ENCODE data around the gene BTG2. TPM values are rescaled to one million over a fixed set of nuclear protein-coding genes. Genes with fewer than 3 reads are reported as not detected.
A peak's percentile ranks its signal among the peaks of the same experiment; 100 is the strongest.
"Not testable (repeated sequence)": the region's sequence is repeated elsewhere in the genome, so short reads cannot be mapped to it uniquely, and the experiment has no call there.

Gene BTG2
- total and polyA plus RNA-seq, 2 experiments from 2014 or later = 197 to 274 TPM

GRCh38 chr1:203265541-203265940 lies 39.8 kb upstream of the BTG2 start:
- Histone ChIP-seq H3K27ac (no peak overlapping the region), H3K9me3 (ENCODE audit: low read depth) (no peaks in the 10 kb centered on the region), H3K4me1 (ENCODE audit: insufficient read depth) (no peaks in the 10 kb centered on the region), H2AFZ (no peak overlapping the region), H3K27me3 (no peaks in the 10 kb centered on the region), H3K4me2 (no peak overlapping the region), H3K9me2 (replicated peaks; ENCODE audit: insufficient read depth) (no peaks in the 10 kb centered on the region), H3K79me2 (no peaks in the 10 kb centered on the region), H4K20me1 (ENCODE audit: insufficient read depth, poor library complexity, severe bottlenecking) (no peaks in the 10 kb centered on the region), H3K4me3 (no peak overlapping the region), H3K36me3 (replicated peaks; ENCODE audit: insufficient read depth, low read depth) (no peaks in the 10 kb centered on the region)
- no peak for DNase-seq (ENCODE audit: low spot score)
- WGBS (ENCODE audit: low lambda C conversion rate, missing lambda C conversion rate) = 89% methylated on average over 4 of the region's 4 CpGs
- TF ChIP-seq EZH2 (IDR thresholded peaks at IDR 0.05; ENCODE audit: borderline replicate concordance) = no peak
- TF ChIP-seq CTCF (IDR thresholded peaks at IDR 0.05; ENCODE audit: poor library complexity) = no peak
- no peak for TF ChIP-seq EZH2phosphoT487 (IDR thresholded peaks at IDR 0.05; ENCODE audit: low read depth, severe bottlenecking, unreplicated experiment)

GRCh38 chr1:203266140-203266539 lies 39.2 kb upstream of the BTG2 start:
- not testable (repeated sequence) for DNase-seq (ENCODE audit: low spot score); H3K9me3 ChIP-seq (ENCODE audit: low read depth); H3K9me2 ChIP-seq (replicated peaks; ENCODE audit: insufficient read depth); H3K4me3 ChIP-seq; H3K4me2 ChIP-seq; H3K4me1 ChIP-seq (ENCODE audit: insufficient read depth); H3K36me3 ChIP-seq (replicated peaks; ENCODE audit: insufficient read depth, low read depth); H3K27ac ChIP-seq; H3K79me2 ChIP-seq; H4K20me1 ChIP-seq (ENCODE audit: insufficient read depth, poor library complexity, severe bottlenecking); H2AFZ ChIP-seq; H3K27me3 ChIP-seq
- WGBS (ENCODE audit: low lambda C conversion rate, missing lambda C conversion rate) = 42% methylated on average over 4 of the region's 5 CpGs

- Histone ChIP-seq H3K4me1 (ENCODE audit: insufficient read depth) (no peaks in the 10 kb centered on the region), H3K4me2 (peak overlapping the region; percentile 73), H3K4me3 (peak overlapping the region; percentile 27), H3K27ac (peak overlapping the region; percentile 35), H2AFZ (peak overlapping the region; percentile 57), H3K27me3 (no peaks in the 10 kb centered on the region), H3K79me2 (no peaks in the 10 kb centered on the region), H3K9me3 (ENCODE audit: low read depth) (no peaks in the 10 kb centered on the region), H3K9me2 (replicated peaks; ENCODE audit: insufficient read depth) (no peaks in the 10 kb centered on the region), H3K36me3 (replicated peaks; ENCODE audit: insufficient read depth, low read depth) (no peaks in the 10 kb centered on the region), H4K20me1 (ENCODE audit: insufficient read depth, poor library complexity, severe bottlenecking) (no peaks in the 10 kb centered on the region)
- DNase-seq (ENCODE audit: low spot score) = peak; percentile 93
- TF ChIP-seq EZH2 (IDR thresholded peaks at IDR 0.05; ENCODE audit: borderline replicate concordance) = no peak
- no peak for TF ChIP-seq EZH2phosphoT487 (IDR thresholded peaks at IDR 0.05; ENCODE audit: low read depth, severe bottlenecking, unreplicated experiment)
- TF ChIP-seq CTCF (IDR thresholded peaks at IDR 0.05; ENCODE audit: poor library complexity) = peak; percentile 93
- WGBS (ENCODE audit: low lambda C conversion rate, missing lambda C conversion rate) = 4% methylated on average over 20 of the region's 20 CpGs
These were observed 37.9 kb upstream of the BTG2 start for GRCh38 chr1:203267347-203267846.

- DNase-seq (ENCODE audit: low spot score) = no peak
- Histone ChIP-seq H3K4me3 (no peak overlapping the region), H3K9me3 (ENCODE audit: low read depth) (no peaks in the 10 kb centered on the region), H3K4me1 (ENCODE audit: insufficient read depth) (no peaks in the 10 kb centered on the region), H3K27ac (peak overlapping the region; percentile 35), H3K79me2 (no peaks in the 10 kb centered on the region), H3K4me2 (peak overlapping the region; percentile 73), H2AFZ (peak overlapping the region; percentile 57), H3K36me3 (replicated peaks; ENCODE audit: insufficient read depth, low read depth) (no peaks in the 10 kb centered on the region), H3K27me3 (no peaks in the 10 kb centered on the region), H3K9me2 (replicated peaks; ENCODE audit: insufficient read depth) (no peaks in the 10 kb centered on the region), H4K20me1 (ENCODE audit: insufficient read depth, poor library complexity, severe bottlenecking) (no peaks in the 10 kb centered on the region)
- WGBS (ENCODE audit: low lambda C conversion rate, missing lambda C conversion rate) = 82% methylated on average over 15 of the region's 15 CpGs
- no peak for TF ChIP-seq EZH2phosphoT487 (IDR thresholded peaks at IDR 0.05; ENCODE audit: low read depth, severe bottlenecking, unreplicated experiment)
- no peak for TF ChIP-seq CTCF (IDR thresholded peaks at IDR 0.05; ENCODE audit: poor library complexity)
- no peak for TF ChIP-seq EZH2 (IDR thresholded peaks at IDR 0.05; ENCODE audit: borderline replicate concordance)
These were observed 37.4 kb upstream of the BTG2 start for GRCh38 chr1:203267912-203268311.
